ENCODE measurements around the gene WWOX. TPM values are rescaled to one million over a fixed set of nuclear protein-coding genes. Genes with fewer than 3 reads are reported as not detected.

WWOX gene
- total RNA-seq, 5 donors from 2014 or later (not counting 1 experiment from before 2014, with no cell fraction given): 21.2 to 26.0 (median 22.6) TPM

- Histone ChIP-seq H3K9me3 (no peaks in the 10 kb centered on the region), H3K36me3 (ENCODE audit: control insufficient read depth in 2 of 2, extremely low read depth in 1 of 2, insufficient read depth in 1 of 2, low read length in 1 of 2) (no peaks in the 10 kb centered on the region), H3K4me3 (ENCODE audit: control insufficient read depth in 1 of 2, extremely low read depth in 1 of 2, low read length in 1 of 2) (no peak overlapping the region), H3K27me3 (replicated peaks in 1 of 2; ENCODE audit: control insufficient read depth in 2 of 2, extremely low read depth in 1 of 2, insufficient read depth in 2 of 2, low read length in 1 of 2) (no peaks in the 10 kb centered on the region), H3K27ac (ENCODE audit: low read length) (no peak overlapping the region), H3K4me1 (ENCODE audit: control insufficient read depth in 1 of 2, extremely low read depth in 1 of 2, insufficient read depth in 2 of 2, low read length in 2 of 2) (no peaks in the 10 kb centered on the region)
- 75% methylated on average over 5 of the region's 5 CpGs for WGBS (ENCODE audit: insufficient coverage)
- DNase-seq (no peak), ATAC-seq (replicated peaks in 1 of 4) (no peak)
- no peak overlapping the region for H3K27ac Mint-ChIP-seq
- no peak overlapping the region for H3K4me3 Mint-ChIP-seq
- no peaks in the 10 kb centered on the region for H3K4me1 Mint-ChIP-seq
- H3K27me3 Mint-ChIP-seq: no peaks in the 10 kb centered on the region
- H3K9me3 Mint-ChIP-seq: peaks cover 0 to 3% (median 0%) of the 10 kb centered on the region in 3 donors
- POLR2A ChIA-PET: no interaction called here
- peaks cover 3% of the 10 kb centered on the region for H3K36me3 Mint-ChIP-seq
- CTCF ChIA-PET: no interaction called here
These were observed 1014.4 kb downstream of the WWOX start for GRCh38 chr16:79113826-79114225.

- H3K4me1 Mint-ChIP-seq: no peaks in the 10 kb centered on the region
These were observed 1015.3 kb downstream of the WWOX start for GRCh38 chr16:79114759-79115158.

GRCh38 chr16:79121906-79122305 lies 1022.5 kb downstream of the WWOX start:
- H3K4me1 ChIP-seq (ENCODE audit: control insufficient read depth in 1 of 2, extremely low read depth in 1 of 2, insufficient read depth in 2 of 2, low read length in 2 of 2): no peaks in the 10 kb centered on the region
- H3K36me3 ChIP-seq (ENCODE audit: control insufficient read depth in 2 of 2, extremely low read depth in 1 of 2, insufficient read depth in 1 of 2, low read length in 1 of 2): no peaks in the 10 kb centered on the region
- H3K27me3 ChIP-seq (replicated peaks in 1 of 2; ENCODE audit: control insufficient read depth in 2 of 2, extremely low read depth in 1 of 2, insufficient read depth in 2 of 2, low read length in 1 of 2): no peaks in the 10 kb centered on the region
- H3K9me3 ChIP-seq: no peaks in the 10 kb centered on the region
- H3K27me3 Mint-ChIP-seq: no peaks in the 10 kb centered on the region
- H3K27ac Mint-ChIP-seq: no peak overlapping the region
- ChIA-PET CTCF (no interaction called here), POLR2A (no interaction called here)
- no peak overlapping the region for H3K4me3 ChIP-seq (ENCODE audit: control insufficient read depth in 1 of 2, extremely low read depth in 1 of 2, low read length in 1 of 2)
- peaks cover 0 to 6% (median 3%) of the 10 kb centered on the region in 3 donors for H3K9me3 Mint-ChIP-seq
- H3K4me1 Mint-ChIP-seq: no peaks in the 10 kb centered on the region
- no peak overlapping the region for H3K27ac ChIP-seq (ENCODE audit: low read length)
- peaks cover 3% of the 10 kb centered on the region for H3K36me3 Mint-ChIP-seq
- WGBS (ENCODE audit: insufficient coverage): no CpG with 5 or more reads among the region's 12 CpGs
- H3K4me3 Mint-ChIP-seq: no peak overlapping the region
- no peak for ATAC-seq (replicated peaks in 1 of 4)
- DNase-seq: no peak

More at GRCh38 chr16:79114759-79115158, 1015.3 kb downstream of the WWOX start:
- Mint-ChIP-seq H3K36me3 (peaks cover 3% of the 10 kb centered on the region), H3K27ac (no peak overlapping the region), H3K27me3 (no peaks in the 10 kb centered on the region), H3K4me3 (no peak overlapping the region), H3K9me3 (peaks cover 0 to 3% (median 0%) of the 10 kb centered on the region in 3 donors)
- ChIA-PET CTCF (no interaction called here), POLR2A (no interaction called here)
- Histone ChIP-seq H3K36me3 (ENCODE audit: control insufficient read depth in 2 of 2, extremely low read depth in 1 of 2, insufficient read depth in 1 of 2, low read length in 1 of 2) (no peaks in the 10 kb centered on the region), H3K27ac (ENCODE audit: low read length) (no peak overlapping the region), H3K4me3 (ENCODE audit: control insufficient read depth in 1 of 2, extremely low read depth in 1 of 2, low read length in 1 of 2) (no peak overlapping the region), H3K4me1 (ENCODE audit: control insufficient read depth in 1 of 2, extremely low read depth in 1 of 2, insufficient read depth in 2 of 2, low read length in 2 of 2) (no peaks in the 10 kb centered on the region), H3K27me3 (replicated peaks in 1 of 2; ENCODE audit: control insufficient read depth in 2 of 2, extremely low read depth in 1 of 2, insufficient read depth in 2 of 2, low read length in 1 of 2) (no peaks in the 10 kb centered on the region), H3K9me3 (no peaks in the 10 kb centered on the region)
- 89% methylated on average over 4 of the region's 8 CpGs for WGBS (ENCODE audit: insufficient coverage)
- DNase-seq: no peak
- ATAC-seq (replicated peaks in 1 of 4): no peak

GRCh38 chr16:79122343-79122742 lies 1022.9 kb downstream of the WWOX start:
- WGBS (ENCODE audit: insufficient coverage): no CpG with 5 or more reads among the region's 8 CpGs
- no peak overlapping the region for H3K27ac Mint-ChIP-seq
- Histone ChIP-seq H3K4me3 (ENCODE audit: control insufficient read depth in 1 of 2, extremely low read depth in 1 of 2, low read length in 1 of 2) (no peak overlapping the region), H3K36me3 (ENCODE audit: control insufficient read depth in 2 of 2, extremely low read depth in 1 of 2, insufficient read depth in 1 of 2, low read length in 1 of 2) (no peaks in the 10 kb centered on the region), H3K27me3 (replicated peaks in 1 of 2; ENCODE audit: control insufficient read depth in 2 of 2, extremely low read depth in 1 of 2, insufficient read depth in 2 of 2, low read length in 1 of 2) (no peaks in the 10 kb centered on the region), H3K27ac (ENCODE audit: low read length) (no peak overlapping the region), H3K4me1 (ENCODE audit: control insufficient read depth in 1 of 2, extremely low read depth in 1 of 2, insufficient read depth in 2 of 2, low read length in 2 of 2) (no peaks in the 10 kb centered on the region), H3K9me3 (no peaks in the 10 kb centered on the region)
- peaks cover 0 to 6% (median 3%) of the 10 kb centered on the region in 3 donors for H3K9me3 Mint-ChIP-seq
- no peak overlapping the region for H3K4me3 Mint-ChIP-seq
- H3K4me1 Mint-ChIP-seq: no peaks in the 10 kb centered on the region
- H3K36me3 Mint-ChIP-seq: peaks cover 3% of the 10 kb centered on the region
- DNase-seq (no peak), ATAC-seq (replicated peaks in 1 of 4) (no peak)
- CTCF ChIA-PET: interaction anchor here in 1 of 2 donors (0.7 kb wide), 1 partner anchor 377 kb away, joined by 3 read pairs; no protein-coding TSS in a partner anchor
- H3K27me3 Mint-ChIP-seq: no peaks in the 10 kb centered on the region
- POLR2A ChIA-PET: no interaction called here

GRCh38 chr16:79124016-79124756 lies 1024.7 kb downstream of the WWOX start:
- Mint-ChIP-seq H3K9me3 (peaks cover 0 to 4% (median 3%) of the 10 kb centered on the region in 3 donors), H3K4me3 (no peak overlapping the region), H3K4me1 (no peaks in the 10 kb centered on the region), H3K27ac (no peak overlapping the region), H3K36me3 (no peaks in the 10 kb centered on the region), H3K27me3 (no peaks in the 10 kb centered on the region)
- Histone ChIP-seq H3K4me3 (ENCODE audit: control insufficient read depth in 1 of 2, extremely low read depth in 1 of 2, low read length in 1 of 2) (no peak overlapping the region), H3K4me1 (ENCODE audit: control insufficient read depth in 1 of 2, extremely low read depth in 1 of 2, insufficient read depth in 2 of 2, low read length in 2 of 2) (no peaks in the 10 kb centered on the region), H3K36me3 (ENCODE audit: control insufficient read depth in 2 of 2, extremely low read depth in 1 of 2, insufficient read depth in 1 of 2, low read length in 1 of 2) (no peaks in the 10 kb centered on the region), H3K27me3 (replicated peaks in 1 of 2; ENCODE audit: control insufficient read depth in 2 of 2, extremely low read depth in 1 of 2, insufficient read depth in 2 of 2, low read length in 1 of 2) (no peaks in the 10 kb centered on the region), H3K27ac (ENCODE audit: low read length) (no peak overlapping the region), H3K9me3 (no peaks in the 10 kb centered on the region)
- no peak for ATAC-seq (replicated peaks in 1 of 4)
- ChIA-PET CTCF (no interaction called here), POLR2A (no interaction called here)
- no peak for DNase-seq
- WGBS (ENCODE audit: insufficient coverage): 91% methylated on average over 11 of the region's 18 CpGs

- Histone ChIP-seq H3K36me3 (ENCODE audit: control insufficient read depth in 2 of 2, extremely low read depth in 1 of 2, insufficient read depth in 1 of 2, low read length in 1 of 2) (no peaks in the 10 kb centered on the region), H3K9me3 (no peaks in the 10 kb centered on the region), H3K27ac (ENCODE audit: low read length) (no peak overlapping the region), H3K4me3 (ENCODE audit: control insufficient read depth in 1 of 2, extremely low read depth in 1 of 2, low read length in 1 of 2) (no peak overlapping the region), H3K4me1 (ENCODE audit: control insufficient read depth in 1 of 2, extremely low read depth in 1 of 2, insufficient read depth in 2 of 2, low read length in 2 of 2) (no peaks in the 10 kb centered on the region), H3K27me3 (replicated peaks in 1 of 2; ENCODE audit: control insufficient read depth in 2 of 2, extremely low read depth in 1 of 2, insufficient read depth in 2 of 2, low read length in 1 of 2) (no peaks in the 10 kb centered on the region)
- ATAC-seq (replicated peaks in 1 of 4): no peak
- ChIA-PET POLR2A (no interaction called here), CTCF (interaction anchor here in 1 of 2 donors (0.6 kb wide), 1 partner anchor 38 kb away, joined by 3 read pairs; no protein-coding TSS in a partner anchor)
- H3K27ac Mint-ChIP-seq: no peak overlapping the region
- H3K9me3 Mint-ChIP-seq: peaks cover 0 to 5% (median 4%) of the 10 kb centered on the region in 3 donors
- DNase-seq: no peak
- no peaks in the 10 kb centered on the region for H3K4me1 Mint-ChIP-seq
- H3K4me3 Mint-ChIP-seq: no peak overlapping the region
- WGBS (ENCODE audit: insufficient coverage): no CpG with 5 or more reads among the region's 1 CpG
- H3K27me3 Mint-ChIP-seq: no peaks in the 10 kb centered on the region
- H3K36me3 Mint-ChIP-seq: no peaks in the 10 kb centered on the region
These were observed 1028.3 kb downstream of the WWOX start for GRCh38 chr16:79127766-79128165.
